Measurements from ENCODE around the gene RAD54L. TPM values are rescaled to one million over a fixed set of nuclear protein-coding genes. Genes with fewer than 3 reads are reported as not detected.
A peak's percentile ranks its signal among the peaks of the same experiment; 100 is the strongest.
"Not testable (repeated sequence)": the region's sequence is repeated elsewhere in the genome, so short reads cannot be mapped to it uniquely, and the experiment has no call there.

RAD54L gene
- 1 to 10 TPM; 3.5 to 9.6 (median 5.8) TPM for polyA plus RNA-seq (ENCODE audit: insufficient read length in 10 of 10)
- long read RNA-seq, donor 1, partial matches to known transcripts, result 19 of 25 reads
- long read RNA-seq, donor 1, other reads (novel, unspliced or antisense), result 5 of 25 reads
- long read RNA-seq, donor 2, partial matches to known transcripts, result 20 of 20 reads
- long read RNA-seq, donor 2, other reads (novel, unspliced or antisense), result 0 of 20 reads
- long read RNA-seq, donor 3, result 0 reads
- long read RNA-seq, donor 4, result 0 reads
- long read RNA-seq, donor 5, result 0 reads
- long read RNA-seq, donor 6, partial matches to known transcripts, result 34 of 34 reads
- long read RNA-seq, donor 6, other reads (novel, unspliced or antisense), result 0 of 34 reads
- long read RNA-seq, donor 7, result 0 reads
- long read RNA-seq, donor 8, result 0 reads
- long read RNA-seq, donor 9, result 0 reads

DNA sequence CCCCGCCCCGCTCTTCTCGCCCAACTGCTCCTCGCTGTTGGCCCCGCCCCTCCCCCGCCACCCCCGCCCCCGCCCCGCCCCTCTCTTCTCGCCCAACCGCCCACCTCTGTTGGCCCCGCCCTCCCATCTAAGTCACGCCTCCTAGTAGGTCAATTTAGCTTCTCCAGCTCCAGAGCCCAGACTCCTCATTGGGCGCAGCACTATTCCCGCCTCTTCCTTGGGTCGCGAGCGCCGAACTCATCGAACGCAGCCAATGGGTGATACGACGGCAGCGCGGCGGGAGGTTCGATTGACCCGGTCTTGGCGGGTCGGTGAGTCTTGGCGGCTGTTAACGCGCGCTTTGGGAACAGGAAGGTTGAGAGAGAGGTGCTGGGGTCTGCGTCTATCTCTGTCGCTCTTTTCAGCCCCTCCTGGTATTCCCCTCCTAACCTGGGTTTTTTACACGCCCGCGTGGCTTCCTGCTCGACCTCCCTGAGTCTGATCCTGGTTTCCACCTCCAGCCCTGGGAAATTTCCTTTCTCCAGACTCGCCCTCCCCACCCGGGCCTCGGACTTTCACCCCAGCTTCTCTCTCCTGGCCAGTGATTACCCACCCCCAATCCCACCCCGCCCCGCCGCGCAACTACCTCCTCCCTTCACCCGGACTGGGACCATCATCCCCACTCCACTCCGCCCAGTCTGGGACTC is at the start of gene RAD54L:
TSS of gene RAD54L (plus strand) at position 328 of the 686 bp plus-strand sequence. CDS start 643 bp downstream, outside the sequence.
- peak; percentile 97 to 99 (median 98) for DNase-seq

GRCh38 chr1:46197964-46198811 is 49.4 kb upstream of the RAD54L start, which contains the start of gene POMGNT1:
POMGNT1 (minus strand) TSS chr1:46198434; CDS start chr1:46197821, 613 bp downstream.
- DNase-seq, result peak; percentile 52 to 85 (median 56)

DNA sequence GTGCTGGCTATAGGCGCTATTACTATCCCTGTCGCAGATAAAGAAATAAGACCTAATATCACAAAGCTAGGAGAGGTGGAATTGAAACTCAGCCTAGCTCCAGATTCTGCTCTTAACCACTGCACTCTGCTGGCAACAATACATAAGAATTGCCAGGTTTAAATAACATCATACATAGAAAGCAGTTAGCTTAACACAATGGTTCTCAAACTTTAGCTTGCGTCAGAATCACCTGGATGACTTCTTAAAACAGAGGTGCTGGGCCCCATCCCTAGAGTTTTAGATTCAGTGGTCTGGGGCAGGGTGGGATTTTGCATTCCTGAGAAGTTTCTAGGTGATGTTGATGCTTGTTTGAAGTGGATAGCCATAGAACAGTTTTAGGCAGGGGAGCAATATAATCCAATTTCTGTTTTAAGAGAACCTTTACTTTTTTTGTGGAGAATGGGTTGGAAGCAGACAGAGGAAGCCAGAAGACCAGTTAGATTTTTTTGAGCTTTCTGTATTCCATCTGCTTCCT is 48.3 kb upstream of the RAD54L start:
- DNase-seq, result no peak

GRCh38 chr1:46203738-46204405 is 43.7 kb upstream of the RAD54L start:
- DNase-seq, result no peak

DNA sequence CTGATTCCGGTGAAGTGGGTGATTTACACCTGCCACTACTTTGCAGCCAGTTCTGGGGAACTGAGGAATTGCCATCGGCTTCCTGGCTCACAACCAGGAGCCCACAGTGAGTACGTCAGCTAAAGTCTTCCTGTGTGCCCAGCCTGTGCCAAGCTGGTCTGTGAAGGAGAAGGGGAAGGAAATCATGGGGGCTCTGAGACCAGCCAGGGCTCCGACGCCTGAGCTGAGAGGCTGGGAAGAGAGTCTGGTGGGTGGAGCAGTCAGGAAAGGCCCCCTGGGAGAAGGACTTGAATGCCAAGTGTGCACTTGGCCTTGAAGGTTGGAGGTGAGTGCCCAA is 43.2 kb upstream of the RAD54L start:
- peak in 1 of 3 donors; percentile 39 for DNase-seq

GRCh38 chr1:46205141-46205540 is 42.4 kb upstream of the RAD54L start:
- no peak for DNase-seq

GRCh38 chr1:46205791-46206190 is 41.8 kb upstream of the RAD54L start:
- DNase-seq, result no peak

DNA sequence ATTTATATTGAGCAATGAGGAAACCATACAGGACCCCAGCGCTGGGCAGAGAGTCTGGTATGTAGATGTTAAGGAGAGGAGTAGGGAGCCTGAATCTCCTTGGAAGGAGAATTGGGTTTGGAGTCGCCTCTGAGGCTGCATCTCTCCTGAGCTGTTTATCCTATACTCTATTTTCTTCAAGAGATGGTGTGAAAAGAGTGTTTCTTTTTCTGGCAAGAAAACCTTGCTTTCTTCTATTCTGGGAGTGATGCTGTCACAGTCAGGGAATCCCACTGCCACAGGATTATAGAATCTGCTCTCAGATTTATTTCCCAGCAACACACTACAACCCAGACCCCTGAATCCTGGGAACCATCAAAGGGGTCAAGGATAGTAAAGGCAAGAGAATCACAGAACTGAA is 41.2 kb upstream of the RAD54L start:
- DNase-seq, result no peak

GRCh38 chr1:46210561-46210960 is 37.0 kb upstream of the RAD54L start:
- DNase-seq, result no peak

- DNase-seq, result no peak
Observed at GRCh38 chr1:46211051-46211450, 36.5 kb upstream of the RAD54L start.

- DNase-seq, result no peak
Observed at GRCh38 chr1:46215504-46215903, 32.1 kb upstream of the RAD54L start.

DNA sequence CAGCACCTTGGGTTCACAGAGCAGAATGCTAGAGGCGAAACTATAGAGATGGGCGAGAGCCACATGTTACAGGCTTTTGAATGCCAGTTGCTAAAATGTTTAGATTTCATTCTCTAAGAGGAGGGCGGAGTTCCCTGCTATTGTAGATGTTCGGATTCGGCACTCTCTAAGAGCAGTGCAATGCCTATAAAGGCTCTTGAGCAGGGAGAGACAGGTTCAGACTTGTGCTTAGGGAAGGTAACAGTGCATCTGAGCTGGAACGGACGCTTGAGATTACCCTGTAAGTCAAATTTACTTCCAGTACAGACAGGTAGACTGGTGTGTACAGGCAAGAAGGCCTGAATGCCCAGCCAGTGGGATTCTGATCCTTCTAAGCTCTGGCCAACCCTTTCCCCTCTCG is 29.1 kb upstream of the RAD54L start:
- no peak for DNase-seq

DNA sequence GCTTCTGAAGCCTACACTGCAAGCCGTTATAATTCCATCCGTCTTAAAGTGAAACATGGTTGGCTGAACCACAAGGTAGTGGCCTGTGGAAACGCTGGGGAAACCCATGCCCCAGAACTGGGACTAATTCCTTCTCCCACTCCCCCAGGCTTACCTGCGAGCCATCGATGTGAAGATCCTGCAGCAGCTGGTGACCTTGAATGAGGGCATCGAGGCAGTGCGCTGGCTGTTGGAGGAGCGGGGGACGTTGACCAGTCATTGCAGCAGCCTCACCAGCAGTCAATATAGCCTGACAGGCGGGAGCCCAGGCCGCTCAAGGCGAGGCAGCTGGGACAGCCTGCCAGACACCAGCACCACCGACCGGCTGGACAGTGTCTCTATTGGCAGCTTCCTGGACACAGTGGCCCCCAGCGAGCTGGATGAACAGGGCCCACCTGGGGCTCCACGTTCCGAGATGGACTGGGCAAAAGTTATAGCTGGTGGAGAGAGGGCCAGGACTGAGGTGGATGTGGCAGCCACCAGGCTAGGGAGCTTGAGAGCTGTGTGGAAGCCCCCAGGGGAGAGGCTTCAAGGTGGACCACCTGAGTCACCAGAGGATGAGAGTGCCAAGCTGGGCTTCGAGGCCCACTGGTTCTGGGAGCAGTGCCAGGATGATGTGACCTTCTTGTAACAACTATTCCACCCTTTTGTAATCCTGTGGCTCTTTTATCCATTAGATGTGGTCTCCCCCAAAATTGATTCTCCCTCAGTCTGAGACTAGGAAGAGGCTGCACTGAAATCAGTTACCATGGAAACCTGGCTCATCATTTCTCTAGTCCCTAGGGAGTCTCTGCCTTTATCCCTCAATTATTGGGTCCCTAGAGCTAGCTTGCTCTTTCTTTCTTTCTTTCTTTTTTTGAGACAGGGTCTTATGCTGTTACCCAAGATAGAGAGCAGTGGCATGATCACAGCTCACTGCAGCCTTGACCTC is 27.7 kb upstream of the RAD54L start:
- DNase-seq, result no peak

GRCh38 chr1:46220808-46221207 is 26.8 kb upstream of the RAD54L start:
- no peak for DNase-seq

DNA sequence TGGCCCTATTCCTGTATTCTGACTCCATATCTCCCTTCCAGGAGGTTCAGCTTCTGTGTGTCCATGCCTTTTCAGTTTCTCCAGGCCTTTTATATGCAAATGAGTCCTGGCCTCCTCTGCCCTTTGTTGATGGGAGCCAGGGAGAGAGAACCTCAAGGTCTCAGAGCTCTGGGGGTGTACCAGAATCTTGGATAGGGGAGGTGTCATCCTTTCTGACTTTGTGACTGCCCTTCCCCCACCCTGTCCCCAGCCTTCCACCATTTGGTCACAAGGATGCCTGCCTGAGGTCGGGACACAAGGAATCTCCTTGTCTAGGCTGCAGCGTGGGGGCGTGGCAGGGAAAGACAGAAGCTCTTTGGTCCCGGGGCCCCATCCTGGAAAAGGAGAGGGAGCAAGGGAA is 25.8 kb upstream of the RAD54L start:
- DNase-seq, result no peak

DNA sequence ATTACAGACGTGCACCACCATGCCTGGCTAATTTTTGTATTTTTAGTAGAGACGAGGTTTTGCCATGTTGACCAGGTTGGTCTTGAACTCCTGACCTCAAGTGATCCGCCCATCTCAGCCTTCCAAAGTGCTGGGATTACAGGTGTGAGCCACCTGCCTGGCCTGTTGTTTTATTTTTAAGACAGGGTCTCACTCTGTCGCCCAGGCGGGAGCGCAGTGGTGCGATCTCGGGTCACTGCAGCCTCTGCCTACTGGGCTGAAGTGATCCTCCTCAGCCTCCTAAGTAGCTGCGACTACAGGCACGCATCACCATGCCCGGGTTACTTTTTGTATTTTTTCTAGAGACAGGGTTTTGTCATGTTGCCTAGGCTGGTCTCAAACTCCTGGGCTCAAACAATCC is 24.5 kb upstream of the RAD54L start:
- DNase-seq, result not testable (repeated sequence)

GRCh38 chr1:46223472-46223943 is 24.1 kb upstream of the RAD54L start:
- DNase-seq, result peak; percentile 72 to 83 (median 73)

GRCh38 chr1:46224966-46225365 is 22.6 kb upstream of the RAD54L start:
- no peak for DNase-seq

- DNase-seq, result not testable (repeated sequence)
Observed at GRCh38 chr1:46231231-46231630, 16.3 kb upstream of the RAD54L start.

DNA sequence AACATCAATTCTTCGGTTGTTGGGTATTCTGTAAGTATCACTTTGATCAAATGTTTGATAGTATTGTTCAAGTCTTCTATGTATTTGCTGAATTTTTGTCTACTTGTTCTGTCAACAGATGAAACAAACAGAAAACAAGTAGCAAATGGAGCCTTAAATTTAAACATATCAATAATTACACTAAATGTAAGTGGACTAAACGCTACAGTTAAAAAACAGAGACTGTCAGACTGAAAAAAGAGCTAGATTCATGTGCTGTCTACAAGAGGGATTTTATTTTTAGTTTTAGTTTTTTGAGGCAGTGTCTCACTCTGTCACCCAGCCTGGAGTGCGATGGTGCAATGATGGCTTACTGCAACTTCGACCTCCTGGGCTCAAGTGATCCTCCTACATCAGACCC is 10.7 kb upstream of the RAD54L start:
- DNase-seq, result no peak

All from muscle of back (tissue), 13 donors.